ENCODE measurements around the gene RASA3.
"Not testable (repeated sequence)": the region's sequence is repeated elsewhere in the genome, so short reads cannot be mapped to it uniquely, and the experiment has no call there.

RASA3 gene

GRCh38 chr13:114078461-114079451 lies 53.7 kb downstream of the RASA3 start:
- no peak for DNase-seq

DNA sequence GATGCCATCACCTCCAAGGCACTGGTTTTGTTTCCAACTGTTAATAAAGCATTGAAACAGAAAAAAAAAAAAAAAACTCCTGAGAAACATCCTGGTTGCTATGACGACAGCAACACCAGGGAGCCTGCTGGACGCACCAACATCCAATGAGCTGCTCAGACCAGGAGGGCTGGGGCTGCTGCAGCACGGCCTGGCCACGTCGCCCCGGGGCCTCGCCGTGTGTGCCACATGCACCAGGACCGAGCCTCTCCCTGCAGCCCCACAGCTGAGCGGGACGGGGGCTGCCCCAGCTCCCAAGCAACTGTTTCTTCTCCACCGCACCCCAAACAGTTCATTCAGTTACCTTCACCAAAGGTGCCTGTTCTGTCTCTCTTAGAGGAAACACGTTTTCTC lies 54.5 kb downstream of the RASA3 start:
- no peak for DNase-seq

- no peak for DNase-seq
Measured at GRCh38 chr13:114077099-114077932, 55.1 kb downstream of the RASA3 start.

DNA sequence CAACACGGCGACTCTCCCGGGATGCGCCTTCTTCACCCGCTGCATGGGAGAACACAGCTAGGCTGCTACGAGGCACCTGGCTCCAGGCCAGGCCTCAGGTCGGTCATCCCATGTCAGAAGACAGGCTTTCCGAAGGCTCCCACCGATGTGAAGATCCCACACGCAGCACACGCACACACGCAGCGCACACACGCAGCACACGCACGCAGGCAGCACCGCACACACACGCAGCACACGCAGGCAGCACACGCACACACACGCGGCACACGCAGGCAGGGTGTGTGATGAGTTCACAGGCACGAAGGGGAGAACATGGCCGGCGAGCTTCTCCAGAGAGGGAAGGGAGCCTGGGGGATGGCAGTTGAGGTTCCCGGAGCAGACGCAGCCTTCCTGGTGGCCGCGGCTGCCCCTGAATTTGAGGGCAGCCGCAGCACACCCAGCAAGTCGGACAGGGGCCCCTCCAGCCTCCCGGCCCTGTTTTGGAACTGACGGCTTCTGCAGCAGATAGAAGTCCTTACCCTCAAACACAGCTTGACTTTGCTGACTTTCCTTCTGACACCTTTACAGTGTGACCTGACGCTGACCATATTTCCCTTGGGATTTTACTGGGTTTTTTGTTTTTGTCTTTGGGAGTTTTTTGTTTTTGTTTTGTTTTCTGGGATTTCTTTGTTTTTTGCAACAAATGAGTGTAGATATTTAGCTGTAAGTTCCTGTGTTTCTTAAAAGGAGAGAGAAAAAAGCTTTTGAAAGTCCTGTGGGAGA lies 55.9 kb downstream of the RASA3 start:
- no peak for DNase-seq

DNA sequence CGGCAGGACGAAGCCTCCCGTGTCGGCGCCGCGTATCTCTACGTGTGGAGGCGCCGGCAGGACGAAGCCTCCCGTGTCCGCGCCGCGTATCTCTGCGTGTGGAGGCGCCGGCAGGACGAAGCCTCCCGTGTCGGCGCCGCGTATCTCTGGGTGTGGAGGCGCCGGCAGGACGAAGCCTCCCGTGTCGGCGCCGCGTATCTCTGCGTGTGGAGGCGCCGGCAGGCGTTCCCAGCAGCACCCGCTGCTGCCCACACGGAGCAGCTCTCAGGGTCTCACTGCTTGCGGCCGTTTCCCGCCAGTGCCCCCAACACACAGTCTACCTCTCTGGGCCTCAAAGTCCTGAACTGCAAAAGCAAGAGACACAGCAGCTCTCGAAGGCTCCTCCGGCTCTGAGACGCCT lies 56.6 kb downstream of the RASA3 start:
- not testable (repeated sequence) for DNase-seq

DNA sequence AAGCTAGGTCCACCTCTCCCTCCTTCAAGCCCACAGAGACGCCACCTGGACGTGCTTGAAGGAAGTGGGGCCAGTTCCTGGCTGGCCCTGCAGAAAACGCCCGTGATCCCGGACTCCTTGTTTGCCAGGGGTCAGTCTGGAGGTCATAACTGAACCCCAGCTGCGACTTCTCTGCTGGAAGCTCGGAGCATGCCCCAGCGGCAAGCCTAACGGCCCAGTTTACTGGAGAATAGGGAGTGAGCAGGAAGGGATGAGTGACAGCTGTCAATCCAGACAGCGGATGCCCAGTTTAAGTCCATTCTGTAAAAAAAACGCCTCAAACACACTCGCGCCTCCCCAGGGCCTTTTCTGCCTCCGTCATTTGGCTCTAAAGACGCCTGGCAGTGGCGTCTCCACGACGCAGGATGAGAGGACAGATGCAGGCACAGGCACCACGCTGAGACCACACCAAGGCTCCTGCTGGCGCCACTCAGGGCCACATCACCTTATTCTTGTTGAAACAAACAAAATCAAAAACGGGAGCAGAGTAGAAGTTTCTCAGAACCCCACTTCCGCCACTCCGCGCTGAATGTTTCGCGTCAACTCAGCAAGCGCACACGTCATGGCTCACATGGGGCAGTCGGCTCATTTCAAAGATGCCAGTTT lies 57.6 kb downstream of the RASA3 start:
- no peak for DNase-seq

DNA sequence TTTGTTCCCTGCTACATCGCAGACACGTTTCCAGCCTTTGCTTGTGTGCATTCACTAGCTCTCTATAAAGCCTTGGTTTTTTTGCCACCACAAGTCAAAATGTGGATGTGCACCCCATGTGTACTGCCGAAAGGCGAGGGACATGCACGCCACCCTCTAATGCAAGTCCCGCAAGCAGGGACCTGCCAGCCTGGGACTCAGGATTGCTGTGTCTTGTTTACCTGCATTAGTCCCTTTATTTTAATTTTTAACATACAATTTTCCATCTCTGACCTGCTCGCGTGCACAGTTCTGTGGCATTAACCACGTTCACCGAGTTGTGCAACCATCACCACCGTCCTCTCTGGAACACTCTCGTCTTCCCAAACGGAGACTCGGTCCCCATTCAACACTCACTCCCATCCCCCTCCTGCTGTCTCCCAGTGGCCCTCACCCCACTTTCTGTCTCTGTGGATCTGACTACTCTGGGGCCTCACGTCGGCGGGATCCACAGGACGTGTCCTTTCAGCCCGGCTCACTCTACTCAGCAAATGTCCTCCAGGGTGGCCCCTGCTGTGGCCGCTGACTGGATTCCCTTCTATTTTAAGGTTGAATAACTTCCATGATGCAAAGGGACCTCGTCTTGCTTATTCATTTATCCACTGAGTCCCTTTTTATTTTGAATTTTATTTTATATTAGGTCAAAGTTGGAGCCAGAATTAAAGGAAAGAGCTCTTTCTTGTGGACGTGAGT lies 58.4 kb downstream of the RASA3 start:
- no peak for DNase-seq

DNA sequence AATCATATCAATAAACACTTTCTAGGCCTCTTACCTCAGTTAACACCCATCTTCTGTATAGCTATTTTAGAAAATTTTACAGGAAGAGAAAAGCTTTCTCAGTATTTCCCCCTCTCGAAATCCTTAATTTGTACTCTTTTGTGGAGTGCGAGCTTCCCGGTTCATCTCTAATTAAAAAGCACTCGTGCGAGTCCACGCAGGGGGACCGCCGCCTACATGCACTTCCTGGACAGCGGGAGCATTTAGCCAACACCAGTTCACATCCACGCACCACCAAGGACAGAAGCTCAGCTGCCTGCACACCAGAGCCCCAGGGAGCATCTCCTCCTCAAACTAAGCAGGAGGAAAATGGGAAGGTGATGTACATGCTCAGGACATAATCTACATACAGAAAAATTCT lies 60.0 kb downstream of the RASA3 start:
- DNase-seq = no peak

- no peak for DNase-seq
Measured at GRCh38 chr13:114071991-114072390, 60.4 kb downstream of the RASA3 start.

GRCh38 chr13:114071410-114071809 lies 61.0 kb downstream of the RASA3 start:
- DNase-seq = no peak

- DNase-seq = peak; percentile 2
Measured at GRCh38 chr13:114070098-114070799, 62.2 kb downstream of the RASA3 start.

GRCh38 chr13:114069376-114070097 lies 62.9 kb downstream of the RASA3 start:
- DNase-seq = no peak

- DNase-seq = no peak
Measured at GRCh38 chr13:114068656-114069318, 63.6 kb downstream of the RASA3 start.

GRCh38 chr13:114067886-114068651 lies 64.4 kb downstream of the RASA3 start:
- DNase-seq = peak; percentile 27

DNA sequence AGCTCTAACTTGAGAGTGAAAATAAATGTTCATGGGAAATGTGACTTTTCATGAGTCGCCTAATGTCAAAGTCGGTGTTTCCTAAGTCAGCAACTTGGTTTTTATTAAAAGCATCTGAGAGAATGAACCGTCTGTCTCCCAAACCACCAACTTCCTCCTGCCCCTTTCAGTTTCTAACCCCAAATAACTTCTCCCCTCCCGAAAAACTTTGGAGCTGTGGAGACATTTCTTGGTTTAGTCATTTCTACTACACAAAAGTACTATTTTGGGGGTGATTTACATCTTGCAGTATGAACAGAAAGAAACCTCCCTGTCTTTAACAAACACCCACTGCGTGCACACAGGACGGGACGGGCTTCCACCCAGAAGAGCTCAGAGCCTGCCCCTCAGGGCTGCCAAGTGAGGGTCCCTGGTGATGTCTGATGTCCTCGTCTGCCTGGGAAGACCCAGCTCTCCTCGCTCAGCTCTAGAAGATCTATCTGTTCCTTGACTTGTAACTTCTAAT lies 65.0 kb downstream of the RASA3 start:
- no peak for DNase-seq

DNA sequence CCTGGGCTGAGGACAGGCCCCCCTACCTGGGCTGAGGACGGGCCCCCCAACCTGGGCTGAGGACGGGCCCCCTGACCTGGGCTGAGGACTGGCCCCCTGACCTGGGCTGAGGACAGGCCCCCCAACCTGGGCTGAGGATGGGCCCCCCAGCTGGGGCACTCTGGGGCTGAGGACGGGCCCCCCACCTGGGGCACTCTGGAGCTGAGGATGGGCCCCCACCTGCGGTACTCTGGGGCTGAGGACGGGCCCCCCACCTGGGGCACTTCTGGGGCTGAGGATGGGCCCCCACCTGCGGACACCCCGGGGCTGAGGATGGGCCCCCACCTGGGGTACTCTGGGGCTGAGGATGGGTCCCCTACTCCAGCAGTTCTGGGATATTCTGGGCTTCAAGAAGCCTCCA lies 65.5 kb downstream of the RASA3 start:
- DNase-seq = no peak

GRCh38 chr13:114065926-114066774 lies 66.3 kb downstream of the RASA3 start:
- DNase-seq = peak; percentile 34

All from activated gamma-delta T cell treated with Interleukin-2 at 50 U/mL for 16 hours (primary cell).